Measurements from ENCODE around the gene MIGA1.

DNA sequence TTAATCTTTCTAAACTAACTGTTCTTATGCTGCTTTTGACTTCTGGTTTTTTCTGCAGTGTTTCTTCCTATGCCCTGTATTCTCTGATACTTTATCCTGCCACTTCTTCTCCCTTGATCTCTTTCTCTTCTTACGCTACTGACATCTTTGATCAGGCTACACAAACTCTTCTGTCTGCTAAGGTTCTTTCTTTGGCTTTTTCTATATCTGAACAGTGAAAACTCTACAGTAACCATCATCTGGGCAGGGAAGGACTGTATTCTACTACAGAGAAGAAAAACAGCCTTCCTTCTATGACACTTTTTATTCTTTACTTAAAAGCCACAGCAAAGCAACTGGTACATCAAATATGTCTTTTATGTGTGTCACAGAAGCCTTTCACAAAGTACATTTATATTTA lies 101.6 kb downstream of the MIGA1 start:
- no peak for TF ChIP-seq CTCF (IDR thresholded peaks at IDR 0.05)
- TF ChIP-seq POLR2A (IDR thresholded peaks at IDR 0.05): no peak
- TF ChIP-seq POLR2AphosphoS5 (IDR thresholded peaks at IDR 0.05; ENCODE audit: insufficient read depth in 1 of 2, low read depth in 1 of 2): no peak

All from vagina (tissue), 2 donors.